Activated CD8-positive, alpha-beta memory T cell treated with anti-CD3 and anti-CD28 coated beads, Interleukin-2, amount 10 ng/mL, durations not matched to agents 7 days and 5 days (primary cell): ENCODE results near the gene PARP2. TPM values are rescaled to one million over a fixed set of nuclear protein-coding genes. Genes with fewer than 3 reads are reported as not detected.
"Not testable (repeated sequence)": the region's sequence is repeated elsewhere in the genome, so short reads cannot be mapped to it uniquely, and the experiment has no call there.

Source experiments
- ATAC-seq: fragments of 150-1000 bp; cut with Tn5 transposase; one replicate; pipeline ENCODE4 v1.10.0; 2021; ENCODE audit warnings: moderate library complexity
- CTCF ChIA-PET: fragments of 350-600 bp; sonication (Branson Sonifier 250); formaldehyde crosslinking; loops from one replicate; lab custom pipeline; 2021; ENCODE audit warnings: antibody characterized with exemption; lab: Charles Lee
- DNase-seq: peaks from one replicate; pipeline ENCODE4 v3.0.0-alpha.2; 2020
- H3K27ac Mint-ChIP-seq: one replicate; pipeline ENCODE4 v1.8.0; 2021; ENCODE audit warnings: mild to moderate bottlenecking, mixed read lengths
- H3K27me3 Mint-ChIP-seq: one replicate; pipeline ENCODE4 v1.8.0; 2021; ENCODE audit warnings: mixed read lengths
- H3K36me3 Mint-ChIP-seq: one replicate; pipeline ENCODE4 v1.8.0; 2021; ENCODE audit warnings: mild to moderate bottlenecking, mixed read lengths
- H3K4me1 Mint-ChIP-seq: one replicate; pipeline ENCODE4 v1.8.0; 2021; ENCODE audit warnings: mixed read lengths
- H3K4me3 Mint-ChIP-seq: one replicate; pipeline ENCODE4 v1.8.0; 2021; ENCODE audit warnings: mild to moderate bottlenecking, moderate library complexity, mixed read lengths
- H3K9me3 Mint-ChIP-seq: one replicate; pipeline ENCODE4 v1.8.0; 2022; ENCODE audit warnings: low read depth, mixed read lengths
- total RNA-seq, 2 experiments: library from RNA; stranded (reverse); gene quantifications; one replicate each; pipeline ENCODE4 v1.2.3, GENCODE V29; 2021

PARP2 gene
- total RNA-seq, 2 experiments from 2014 or later, result 32.6 to 38.4 TPM

DNA sequence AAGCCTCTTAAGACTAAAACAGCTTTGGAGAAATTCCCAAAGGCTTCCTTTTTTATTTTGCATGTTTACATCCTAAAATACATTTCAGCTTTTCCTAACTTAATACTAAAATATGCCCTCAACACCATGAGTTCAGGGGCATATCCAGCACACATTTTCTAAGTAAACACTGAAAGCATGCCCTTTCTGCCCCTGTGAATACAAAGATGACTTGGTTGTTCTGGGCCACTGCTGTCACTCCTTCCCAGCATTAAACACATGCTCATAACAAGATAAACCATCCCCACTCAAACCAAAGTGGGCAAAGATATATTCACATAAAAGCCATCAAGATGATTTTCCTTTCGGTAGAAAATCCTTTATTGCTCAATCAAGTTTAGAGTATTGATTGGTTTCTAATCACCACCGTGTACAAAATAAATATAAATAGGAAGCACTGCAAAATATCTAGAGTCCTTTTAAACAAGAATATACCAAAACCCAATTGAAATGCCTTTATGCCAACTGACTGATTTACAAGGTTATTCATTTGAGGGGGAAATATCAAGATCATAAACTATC, 12.3 kb upstream of the PARP2 start:
- Mint-ChIP-seq H3K9me3 (no peaks in the 10 kb centered on the region), H3K27me3 (no peaks in the 10 kb centered on the region), H3K36me3 (peaks cover 19% of the 10 kb centered on the region), H3K27ac (peak overlapping the region; percentile 67), H3K4me1 (peaks cover 65% of the 10 kb centered on the region), H3K4me3 (peak overlapping the region; percentile 55)
- ATAC-seq (no peak), DNase-seq (no peak)
- CTCF ChIA-PET, result interaction anchor here (1.8 to 5.8 kb wide), 2 partner anchors 10 to 84 kb away, joined by 4 to 67 read pairs; partner anchors contain the start of gene PARP2

DNA sequence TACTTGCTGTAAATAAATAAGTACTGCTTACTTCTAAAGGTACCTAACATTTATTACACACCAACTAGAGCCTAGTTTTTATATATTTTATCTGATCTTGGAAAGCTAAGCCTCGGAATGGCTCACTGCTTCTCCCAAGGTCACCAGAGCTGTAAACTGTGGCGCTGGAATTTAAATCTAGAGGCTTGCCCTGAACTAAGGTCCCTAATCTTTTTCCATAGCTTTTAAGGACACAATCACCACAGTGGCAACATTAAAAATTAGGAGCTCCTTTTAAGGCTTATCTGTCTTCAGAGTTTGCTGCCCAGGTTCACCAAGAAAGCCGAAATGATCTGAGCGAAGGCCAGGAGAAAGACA, 11.0 kb upstream of the PARP2 start:
- Mint-ChIP-seq H3K36me3 (peaks cover 15% of the 10 kb centered on the region), H3K4me3 (peak overlapping the region; percentile 93), H3K9me3 (no peaks in the 10 kb centered on the region), H3K4me1 (peaks cover 59% of the 10 kb centered on the region), H3K27me3 (no peaks in the 10 kb centered on the region), H3K27ac (peak overlapping the region; percentile 94)
- ATAC-seq (no peak), DNase-seq (no peak)
- CTCF ChIA-PET, result interaction anchor here (0.5 to 2.7 kb wide), 7 partner anchors 11 to 1178 kb away, joined by 3 to 17 read pairs (median 4); partner anchors contain the start of genes PARP2 and TEP1

DNA sequence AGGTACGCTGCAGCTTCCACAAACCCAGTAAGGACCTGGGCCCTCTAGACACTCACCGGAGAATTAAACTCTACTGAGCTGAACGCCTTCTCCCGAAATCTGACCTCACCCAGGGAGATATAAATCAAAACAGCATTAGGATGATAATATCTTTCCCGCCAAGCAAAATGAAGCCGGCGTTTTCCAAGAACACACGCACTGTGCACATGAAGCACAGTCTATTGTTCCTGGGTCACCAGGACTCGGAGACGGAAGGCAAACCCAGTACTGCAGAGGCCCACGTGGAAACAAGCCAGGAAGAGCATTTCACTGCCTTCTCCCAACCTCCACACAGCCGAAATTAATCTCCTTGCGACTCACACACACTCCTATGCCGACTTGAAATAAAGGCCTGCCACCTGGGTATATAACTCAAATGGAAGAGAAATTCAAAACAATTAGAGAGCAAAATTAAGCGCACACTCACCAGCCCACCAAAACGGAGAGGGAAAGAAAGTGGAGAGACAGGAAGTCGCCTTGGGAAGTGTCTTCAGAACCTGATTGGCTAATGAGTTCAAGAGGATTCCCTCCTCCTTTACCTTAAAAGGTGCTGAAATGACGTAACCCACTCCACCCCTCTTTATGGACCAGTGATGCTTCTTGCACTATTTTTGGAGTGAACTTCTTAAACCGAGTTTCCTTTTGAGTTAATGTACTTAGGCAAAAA, 10.5 kb upstream of the PARP2 start, which contains the start of gene CCNB1IP1:
CCNB1IP1 (minus strand) TSS at position 492 of the 706 bp plus-strand sequence. CDS start 16,756 bp downstream, outside the sequence.
- CTCF ChIA-PET, result interaction anchor here (0.5 to 2.7 kb wide), 10 partner anchors 10 to 1178 kb away, joined by 3 to 18 read pairs (median 4); partner anchors contain the start of genes PARP2 and TEP1
- DNase-seq (peak; percentile 74), ATAC-seq (peak; percentile 99)
- Mint-ChIP-seq H3K27ac (peak within 1 kb of the TSS; percentile 94), H3K4me1 (peaks cover 53% of the 10 kb centered on the region), H3K9me3 (no peaks in the 10 kb centered on the region), H3K4me3 (peak within 1 kb of the TSS; percentile 93), H3K27me3 (no peaks in the 10 kb centered on the region), H3K36me3 (peaks cover 12% of the 10 kb centered on the region)

DNA sequence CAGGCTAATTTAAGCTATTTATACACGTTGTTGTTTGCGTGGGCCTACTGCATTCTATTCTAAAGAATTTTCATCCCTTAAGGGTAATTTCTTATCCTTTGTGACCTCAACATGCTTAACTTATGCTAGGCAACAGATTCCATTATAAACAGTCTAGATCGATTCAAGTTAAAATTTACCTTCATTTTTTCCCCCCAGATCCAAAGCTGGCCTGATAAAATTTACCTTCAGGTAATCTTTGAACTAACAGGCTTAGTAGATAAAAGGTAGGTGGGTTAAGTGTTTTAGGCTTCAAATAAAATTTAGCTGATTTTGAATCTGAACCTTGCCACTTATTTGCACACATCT, 10.0 kb upstream of the PARP2 start:
- CTCF ChIA-PET, result interaction anchor here (1.2 to 2.7 kb wide), 6 partner anchors 9 to 348 kb away, joined by 4 to 18 read pairs (median 6); partner anchors contain the start of genes PARP2 and TEP1
- Mint-ChIP-seq H3K4me1 (peaks cover 50% of the 10 kb centered on the region), H3K27ac (peak overlapping the region; percentile 94), H3K27me3 (no peaks in the 10 kb centered on the region), H3K36me3 (peaks cover 12% of the 10 kb centered on the region), H3K4me3 (peak overlapping the region; percentile 93), H3K9me3 (no peaks in the 10 kb centered on the region)
- ATAC-seq (no peak), DNase-seq (no peak)

DNA sequence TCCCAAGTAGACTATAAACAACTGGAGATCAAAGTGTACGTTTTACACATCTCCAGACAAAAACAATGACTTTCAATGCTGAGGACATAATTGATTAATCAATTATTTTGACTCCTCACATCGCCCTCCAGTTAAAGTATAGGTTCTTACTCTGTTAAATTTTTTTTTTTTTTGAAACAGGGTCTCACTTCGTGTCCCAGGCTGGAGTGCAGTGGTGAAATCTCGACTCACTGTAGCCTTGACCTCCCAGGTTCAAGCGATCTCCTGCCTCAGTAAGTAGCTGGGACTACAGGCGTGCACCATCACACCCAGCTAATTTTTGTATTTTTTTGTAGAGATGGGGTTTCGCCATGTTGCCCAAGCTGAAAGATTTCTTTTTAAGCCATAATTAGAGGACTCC, 9.4 kb upstream of the PARP2 start:
- peaks cover 7% of the 10 kb centered on the region for H3K36me3 Mint-ChIP-seq
- H3K4me3 Mint-ChIP-seq, result no peak overlapping the region
- no peak overlapping the region for H3K27ac Mint-ChIP-seq
- no peaks in the 10 kb centered on the region for H3K27me3 Mint-ChIP-seq
- H3K9me3 Mint-ChIP-seq, result no peaks in the 10 kb centered on the region
- peaks cover 44% of the 10 kb centered on the region for H3K4me1 Mint-ChIP-seq
- DNase-seq (no peak), ATAC-seq (no peak)
- CTCF ChIA-PET, result interaction anchor here (1.2 to 2.7 kb wide), 5 partner anchors 9 to 279 kb away, joined by 4 to 18 read pairs (median 6); partner anchors contain the start of genes PARP2 and TEP1

DNA sequence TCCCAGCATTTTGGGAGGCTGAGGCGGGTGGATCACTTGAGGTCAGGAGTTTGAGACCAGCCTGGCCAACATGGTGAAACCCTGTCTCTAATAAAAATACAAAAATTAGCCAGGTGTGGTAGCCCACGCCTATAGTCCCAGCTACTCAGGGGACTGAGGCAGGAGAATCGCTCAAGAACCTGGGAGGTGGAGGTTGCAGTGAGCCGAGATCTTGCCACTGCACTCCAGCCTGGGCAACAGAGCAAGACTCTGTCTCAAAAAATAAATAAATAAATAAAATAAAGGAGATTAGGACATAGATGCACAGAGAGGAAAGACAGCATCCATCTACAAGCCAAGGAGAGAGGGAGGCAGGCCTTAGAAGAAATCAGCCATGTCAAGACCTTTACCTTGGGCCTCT, 2.4 kb upstream of the PARP2 start:
- not testable (repeated sequence) for H3K27me3 Mint-ChIP-seq, H3K4me3 Mint-ChIP-seq, H3K36me3 Mint-ChIP-seq, DNase-seq, ATAC-seq, H3K9me3 Mint-ChIP-seq, H3K27ac Mint-ChIP-seq
- peaks cover 17% of the 10 kb centered on the region for H3K4me1 Mint-ChIP-seq
- CTCF ChIA-PET, result interaction anchor here (0.8 to 7.3 kb wide), 4 partner anchors 12 to 269 kb away, joined by 3 to 67 read pairs (median 16); partner anchors contain the start of gene TTC5

DNA sequence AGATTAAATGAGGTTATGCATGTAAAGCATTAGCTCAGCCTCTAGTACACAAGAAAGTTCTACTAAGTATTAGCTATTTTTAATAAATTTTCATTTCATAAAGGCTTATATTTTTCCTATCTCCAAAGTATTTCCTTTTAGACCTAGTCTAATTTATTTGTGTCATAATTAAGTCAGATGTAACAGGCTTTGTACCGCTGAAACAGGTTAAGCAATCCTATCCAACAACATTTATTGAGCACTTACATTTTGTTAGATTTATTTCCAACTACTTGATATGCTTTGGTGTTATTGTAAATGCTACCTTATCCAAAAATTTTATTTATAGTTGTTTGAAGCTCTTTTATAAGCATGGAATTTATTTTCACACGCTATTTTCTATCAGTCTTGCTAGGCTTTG, 1.8 kb upstream of the PARP2 start:
- no peaks in the 10 kb centered on the region for H3K27me3 Mint-ChIP-seq
- peaks cover 12% of the 10 kb centered on the region for H3K36me3 Mint-ChIP-seq
- CTCF ChIA-PET, result interaction anchor here (0.7 to 7.3 kb wide), 7 partner anchors 8 to 272 kb away, joined by 3 to 67 read pairs (median 12); partner anchors contain the start of genes OSGEP and TTC5
- no peaks in the 10 kb centered on the region for H3K9me3 Mint-ChIP-seq
- ATAC-seq (no peak), DNase-seq (no peak)
- H3K4me3 Mint-ChIP-seq, result peak overlapping the region; percentile 83
- H3K4me1 Mint-ChIP-seq, result peaks cover 17% of the 10 kb centered on the region
- H3K27ac Mint-ChIP-seq, result no peak overlapping the region

DNA sequence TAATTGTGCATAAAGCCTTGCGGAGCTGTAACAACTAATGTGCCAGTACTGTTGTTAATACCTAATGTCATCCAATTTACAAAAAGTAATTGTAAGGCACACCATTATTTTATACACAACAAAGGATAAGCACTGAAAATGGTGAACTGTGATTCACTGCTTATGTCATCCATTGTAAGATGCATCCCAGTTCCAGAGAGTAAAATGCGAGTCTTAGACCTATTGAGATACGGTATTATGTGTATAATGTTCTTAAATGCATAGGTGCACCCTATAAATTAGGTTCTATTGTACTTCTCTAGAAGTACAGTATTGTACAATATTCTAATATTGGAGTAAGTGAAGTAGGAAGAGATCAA, 406 bp downstream of the PARP2 start:
- no peaks in the 10 kb centered on the region for H3K27me3 Mint-ChIP-seq
- CTCF ChIA-PET, result interaction anchor here (0.7 to 7.3 kb wide), 11 partner anchors 10 to 339 kb away, joined by 3 to 67 read pairs (median 10); partner anchors contain the start of genes PIP4P1, PNP, RNASE4 and TEP1
- H3K36me3 Mint-ChIP-seq, result peaks cover 22% of the 10 kb centered on the region
- peak overlapping the region; percentile 83 for H3K4me3 Mint-ChIP-seq
- ATAC-seq (no peak), DNase-seq (no peak)
- H3K4me1 Mint-ChIP-seq, result peaks cover 18% of the 10 kb centered on the region
- H3K9me3 Mint-ChIP-seq, result no peaks in the 10 kb centered on the region
- H3K27ac Mint-ChIP-seq, result peak overlapping the region; percentile 86

DNA sequence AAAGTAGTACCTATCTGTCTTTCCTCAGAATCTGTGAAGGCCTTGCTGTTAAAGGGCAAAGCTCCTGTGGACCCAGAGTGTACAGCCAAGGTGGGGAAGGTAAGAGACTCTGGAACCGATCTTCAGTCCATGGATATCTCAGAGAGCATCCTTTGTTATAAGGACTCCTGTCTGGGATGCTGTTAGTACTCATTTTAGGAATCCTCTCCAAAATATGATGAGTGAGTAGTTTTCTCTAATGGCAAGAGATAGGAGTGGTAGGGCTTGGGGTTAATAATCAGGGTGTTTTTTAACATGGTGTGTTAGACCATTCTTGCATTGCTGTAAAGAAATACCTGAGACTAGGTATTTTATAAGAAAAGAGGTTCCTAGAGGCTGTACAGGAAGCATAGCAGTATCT, 1.9 kb downstream of the PARP2 start:
- peak overlapping the region; percentile 12 for H3K27ac Mint-ChIP-seq
- no peak overlapping the region for H3K4me3 Mint-ChIP-seq
- peaks cover 24% of the 10 kb centered on the region for H3K4me1 Mint-ChIP-seq
- CTCF ChIA-PET, result no interaction called here
- ATAC-seq, result no peak
- peaks cover 31% of the 10 kb centered on the region for H3K36me3 Mint-ChIP-seq
- no peaks in the 10 kb centered on the region for H3K27me3 Mint-ChIP-seq
- no peaks in the 10 kb centered on the region for H3K9me3 Mint-ChIP-seq
- DNase-seq, result no peak

DNA sequence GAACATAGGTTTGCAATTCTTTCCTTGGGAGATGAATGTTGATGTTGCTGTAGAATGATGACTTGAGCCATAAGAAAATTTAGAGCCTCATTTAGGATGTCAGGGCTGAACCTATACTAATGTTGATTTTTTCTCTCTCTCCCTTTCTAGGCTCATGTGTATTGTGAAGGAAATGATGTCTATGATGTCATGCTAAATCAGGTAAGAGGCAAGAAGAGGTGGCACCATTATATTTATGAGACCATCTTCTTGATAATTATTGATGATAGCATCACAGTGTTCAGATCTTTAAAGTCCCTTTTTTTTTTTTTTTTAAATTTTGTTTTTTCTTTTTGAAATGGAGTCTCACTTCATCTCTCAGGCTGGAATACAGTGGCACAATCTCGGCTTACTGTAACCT, 3.3 kb downstream of the PARP2 start:
- CTCF ChIA-PET, result no interaction called here

DNA sequence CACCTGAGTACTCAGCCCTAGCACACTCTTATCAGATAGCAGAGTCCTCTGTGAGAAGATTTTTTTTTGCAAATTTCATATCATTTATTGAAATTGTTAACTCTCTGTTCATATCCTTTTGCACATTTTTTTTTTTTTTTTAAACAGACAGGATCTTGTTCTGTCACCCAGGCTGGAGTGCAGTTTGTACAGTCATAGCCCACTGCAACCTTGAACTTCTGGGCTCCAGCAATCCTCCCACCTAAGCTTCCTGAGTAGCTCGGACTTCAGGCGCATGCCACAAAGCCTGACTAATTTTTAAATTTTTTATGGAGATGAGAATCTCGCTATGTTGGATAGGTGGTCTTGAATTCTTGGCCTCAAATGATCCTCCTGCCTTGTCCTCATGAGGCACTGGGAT, 4.3 kb downstream of the PARP2 start:
- Mint-ChIP-seq H3K27me3 (no peaks in the 10 kb centered on the region), H3K36me3 (peaks cover 48% of the 10 kb centered on the region)

More for the DNA sequence above, 3.3 kb downstream of the PARP2 start:
- DNase-seq (no peak), ATAC-seq (no peak)
- no peaks in the 10 kb centered on the region for H3K9me3 Mint-ChIP-seq
- peak overlapping the region; percentile 5 for H3K27ac Mint-ChIP-seq
- peaks cover 39% of the 10 kb centered on the region for H3K36me3 Mint-ChIP-seq
- peaks cover 25% of the 10 kb centered on the region for H3K4me1 Mint-ChIP-seq
- no peak overlapping the region for H3K4me3 Mint-ChIP-seq
- no peaks in the 10 kb centered on the region for H3K27me3 Mint-ChIP-seq

DNA sequence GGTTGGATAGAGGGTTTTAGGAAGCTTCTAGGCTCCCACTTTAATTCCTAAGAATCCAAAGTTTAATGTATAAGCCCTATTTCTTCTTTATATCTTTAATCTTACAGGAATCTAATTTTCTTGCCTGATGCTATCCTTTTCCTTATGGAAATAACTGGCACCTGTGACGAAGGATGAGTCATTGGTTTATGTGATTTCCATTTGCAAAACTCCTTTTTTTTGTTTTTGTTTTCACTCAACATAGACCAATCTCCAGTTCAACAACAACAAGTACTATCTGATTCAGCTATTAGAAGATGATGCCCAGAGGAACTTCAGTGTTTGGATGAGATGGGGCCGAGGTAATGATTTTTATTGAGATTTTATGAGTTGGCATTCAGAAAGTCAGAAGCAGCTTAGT, 6.8 kb downstream of the PARP2 start:
- H3K27ac Mint-ChIP-seq, result peak overlapping the region; percentile 0
- no peaks in the 10 kb centered on the region for H3K9me3 Mint-ChIP-seq

More for the DNA sequence above, 4.3 kb downstream of the PARP2 start:
- Mint-ChIP-seq H3K9me3 (no peaks in the 10 kb centered on the region), H3K27ac (peak overlapping the region; percentile 24), H3K4me1 (peaks cover 25% of the 10 kb centered on the region), H3K4me3 (no peak overlapping the region)
- DNase-seq, result no peak
- CTCF ChIA-PET, result interaction anchor here (1.1 to 1.3 kb wide), 2 partner anchors 20 to 68 kb away, joined by 3 to 5 read pairs; no protein-coding TSS in a partner anchor
- ATAC-seq, result no peak

DNA sequence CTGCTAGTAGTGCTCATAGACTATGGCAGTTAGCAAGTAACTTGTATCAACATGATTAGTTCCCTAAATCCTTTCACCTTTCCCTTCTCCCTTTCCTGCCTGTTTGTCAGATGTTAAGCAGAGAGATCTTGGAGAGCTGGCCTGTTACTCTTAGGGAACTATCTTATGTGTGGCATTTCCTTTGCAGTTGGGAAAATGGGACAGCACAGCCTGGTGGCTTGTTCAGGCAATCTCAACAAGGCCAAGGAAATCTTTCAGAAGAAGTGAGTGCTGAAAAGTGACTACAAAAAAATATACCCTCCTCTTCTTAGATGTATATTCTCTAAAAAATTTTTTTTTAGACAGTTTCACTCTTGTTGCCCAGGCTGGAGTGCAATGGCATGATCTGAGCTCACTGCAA, 7.4 kb downstream of the PARP2 start:
- Mint-ChIP-seq H3K4me1 (peaks cover 10% of the 10 kb centered on the region), H3K9me3 (no peaks in the 10 kb centered on the region), H3K27me3 (no peaks in the 10 kb centered on the region), H3K36me3 (peaks cover 59% of the 10 kb centered on the region), H3K27ac (no peak overlapping the region), H3K4me3 (no peak overlapping the region)
- CTCF ChIA-PET, result interaction anchor here (1.3 kb wide), 1 partner anchor 23 kb away, joined by 3 read pairs; no protein-coding TSS in a partner anchor
- ATAC-seq (no peak), DNase-seq (no peak)

More for the DNA sequence above, 6.8 kb downstream of the PARP2 start:
- H3K4me1 Mint-ChIP-seq, result peaks cover 12% of the 10 kb centered on the region
- no peak for DNase-seq
- no peak for ATAC-seq
- H3K27me3 Mint-ChIP-seq, result no peaks in the 10 kb centered on the region
- CTCF ChIA-PET, result interaction anchor here (0.9 to 1.3 kb wide), 3 partner anchors 12 to 22 kb away, joined by 3 read pairs; no protein-coding TSS in a partner anchor
- H3K36me3 Mint-ChIP-seq, result peaks cover 61% of the 10 kb centered on the region
- no peak overlapping the region for H3K4me3 Mint-ChIP-seq
